Mucosa of gallbladder (tissue), 1 donor: ENCODE data around the gene TMEM14B. TPM values are rescaled to one million over a fixed set of nuclear protein-coding genes. Genes with fewer than 3 reads are reported as not detected.
"Not testable (repeated sequence)": the region's sequence is repeated elsewhere in the genome, so short reads cannot be mapped to it uniquely, and the experiment has no call there.

Source experiments
- DNase-seq: peaks from one replicate; pipeline ENCODE4 v3.0.0-alpha.2; 2020; ENCODE audit warnings: low spot score
- total RNA-seq: library from RNA; stranded (reverse); gene quantifications from one replicate; pipeline ENCODE4 v1.2.1, GENCODE V29; 2021
- donor health status: DM: no; HTN: no; CAD: no.

TMEM14B gene
- total RNA-seq, 1 donor from 2014 or later: 72.5 TPM

DNA sequence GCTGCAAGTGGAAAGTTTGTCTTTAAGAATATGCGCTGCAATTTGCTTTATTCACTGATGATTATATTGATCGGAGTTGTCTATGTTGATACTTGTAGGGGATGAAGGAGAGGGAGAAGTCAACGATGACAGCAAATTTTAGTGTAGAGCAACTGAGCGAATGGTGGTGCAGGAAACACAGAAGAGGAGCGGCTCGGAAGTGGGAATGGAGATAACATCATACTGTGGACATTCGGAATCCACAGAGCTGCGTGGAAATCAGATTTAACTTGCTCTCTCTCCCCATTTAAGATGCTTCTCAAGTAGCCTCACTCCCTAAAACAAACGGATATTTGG lies 722 bp upstream of the TMEM14B start:
- no peak for DNase-seq

DNA sequence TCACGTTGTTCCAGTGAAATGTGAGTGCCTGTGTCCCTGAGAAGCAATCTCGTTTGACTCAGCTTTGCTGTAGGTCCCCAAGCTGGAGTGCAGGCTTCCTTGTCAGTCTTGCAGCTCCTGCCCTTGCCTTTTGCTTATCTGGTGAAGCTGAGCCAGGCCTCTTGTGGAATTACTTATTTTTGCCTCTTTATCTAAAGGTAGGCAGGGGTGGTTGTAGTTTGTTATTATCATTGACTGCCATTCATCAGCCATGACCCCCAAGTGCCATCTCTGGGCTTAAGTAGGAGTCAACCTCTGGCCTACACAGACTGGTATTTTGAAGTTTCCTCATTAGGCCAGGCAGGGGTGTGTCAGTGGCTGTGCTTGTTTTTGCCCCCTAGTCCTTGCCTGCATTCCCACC lies 2.1 kb downstream of the TMEM14B start:
- no peak for DNase-seq

DNA sequence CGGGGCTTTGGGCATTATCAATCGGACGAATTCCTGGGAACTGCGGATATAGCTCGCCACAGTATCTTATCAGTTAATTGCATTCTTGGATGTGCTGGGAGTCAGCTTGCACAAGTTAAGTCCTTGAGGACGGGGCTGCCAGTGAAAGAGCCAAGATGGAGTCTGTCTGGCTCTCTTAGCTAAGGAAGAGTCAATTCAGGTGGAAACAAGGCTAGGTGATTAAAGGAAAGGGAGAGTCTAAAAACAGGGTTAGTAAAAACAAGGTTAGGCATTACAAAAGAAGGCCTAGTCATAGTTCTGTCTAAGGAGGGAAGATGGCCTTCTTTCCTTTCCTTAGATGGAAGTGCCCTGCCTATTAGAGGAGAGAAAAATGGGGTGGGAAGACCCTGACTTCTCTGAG lies 3.0 kb downstream of the TMEM14B start:
- DNase-seq: not testable (repeated sequence)

DNA sequence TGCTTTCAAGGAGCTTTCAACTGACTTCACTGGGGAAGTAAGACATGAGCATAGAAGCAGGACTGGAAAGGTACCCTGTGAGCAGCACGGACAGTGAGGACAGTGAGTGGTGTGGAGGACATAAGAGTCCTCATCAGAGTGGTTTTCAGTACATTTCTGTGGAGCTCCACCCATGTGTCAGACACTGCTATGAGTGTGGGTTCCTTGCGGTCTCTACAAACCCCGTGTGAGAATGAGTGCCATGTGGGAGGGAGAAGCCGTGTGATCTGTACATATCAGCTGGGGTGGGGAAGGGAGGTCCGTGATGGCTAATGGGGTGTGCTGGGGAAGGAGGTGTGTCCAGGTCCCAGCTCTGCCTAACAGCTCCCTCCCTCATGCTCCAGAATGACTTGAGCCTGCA lies 4.2 kb downstream of the TMEM14B start:
- not testable (repeated sequence) for DNase-seq

DNA sequence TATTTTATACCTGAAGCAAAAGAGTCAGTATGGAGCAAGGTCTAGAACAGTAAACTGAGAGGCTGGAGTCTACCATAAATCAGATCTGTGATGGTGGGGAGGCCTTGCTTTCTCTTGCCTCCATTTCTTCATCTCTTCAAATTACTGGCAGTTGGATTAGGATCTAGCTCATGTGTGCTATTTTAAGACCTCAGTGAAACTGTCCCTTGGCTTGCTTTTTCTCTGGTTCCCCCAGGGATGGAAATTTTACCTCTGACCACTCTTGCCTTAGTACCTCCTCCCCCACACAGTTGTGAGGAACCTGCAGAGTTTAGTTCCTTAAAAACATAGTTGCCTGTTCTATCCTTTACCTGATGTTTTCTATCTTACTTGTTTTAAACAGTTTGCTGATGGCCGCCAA lies 8.5 kb downstream of the TMEM14B start:
- no peak for DNase-seq

DNA sequence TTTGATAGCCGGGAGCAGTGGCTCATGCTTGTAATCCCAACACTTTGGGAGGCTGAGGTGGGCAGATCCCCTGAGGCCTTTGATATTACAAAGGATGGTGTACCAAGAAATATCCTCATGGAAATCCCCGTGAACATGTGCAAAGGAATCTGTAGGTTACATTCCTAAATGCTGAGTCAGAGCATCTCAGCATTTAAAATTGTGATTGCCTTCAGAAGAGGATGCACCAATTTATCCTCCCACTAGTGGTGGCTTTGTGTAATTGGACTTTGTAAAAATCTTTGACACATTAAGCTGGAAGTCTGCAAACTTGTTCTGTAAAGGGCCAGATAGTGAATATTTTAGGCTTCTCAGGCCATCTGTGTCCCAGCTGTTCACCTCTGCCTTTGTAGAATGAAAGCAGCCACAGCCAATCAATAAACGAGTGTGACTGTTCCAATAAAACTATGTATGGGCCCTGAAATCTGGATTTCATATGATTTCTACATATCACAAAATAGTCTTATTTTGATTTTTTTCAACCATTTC lies 11.8 kb downstream of the TMEM14B start:
- DNase-seq: no peak

DNA sequence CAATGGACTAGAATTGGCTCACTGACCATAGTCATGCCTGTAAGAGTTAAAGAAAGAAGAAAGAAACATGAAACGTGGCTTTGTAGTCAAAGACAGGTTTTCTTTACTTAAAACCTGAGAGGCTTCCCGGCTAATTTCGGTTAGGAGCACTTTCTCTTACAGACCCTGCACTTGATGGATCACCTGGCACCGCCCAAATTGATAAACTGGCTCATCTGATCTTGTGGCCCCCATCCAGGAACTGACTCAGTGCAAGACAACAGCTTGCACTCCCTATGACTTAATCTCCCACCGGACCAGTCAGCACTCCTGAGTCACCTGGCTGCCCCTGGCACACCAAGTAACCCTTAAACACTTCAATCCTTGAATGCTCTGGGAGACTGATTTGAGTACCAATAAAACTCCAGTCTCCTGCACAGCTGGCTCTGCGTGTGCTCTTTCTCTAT lies 12.3 kb downstream of the TMEM14B start:
- peak; percentile 30 for DNase-seq

DNA sequence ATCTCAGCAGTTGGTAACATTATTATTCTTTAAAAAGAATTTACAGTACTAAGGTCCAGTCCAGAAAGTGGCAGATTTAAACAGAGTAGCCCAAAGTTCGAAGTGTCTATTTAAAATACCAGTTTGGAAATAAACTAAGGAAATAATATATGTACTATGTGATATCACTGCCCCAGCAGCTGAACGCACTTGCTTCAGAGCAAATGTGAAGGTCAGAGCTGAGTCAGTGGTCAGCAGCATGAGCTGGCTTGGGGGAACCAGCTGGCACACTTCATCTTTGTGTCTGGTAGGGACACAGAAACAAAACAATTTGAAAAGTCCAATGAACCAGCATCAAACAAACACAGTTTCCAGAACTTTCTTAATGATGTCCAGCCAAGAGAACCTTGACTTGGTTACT lies 15.4 kb downstream of the TMEM14B start:
- DNase-seq: no peak

DNA sequence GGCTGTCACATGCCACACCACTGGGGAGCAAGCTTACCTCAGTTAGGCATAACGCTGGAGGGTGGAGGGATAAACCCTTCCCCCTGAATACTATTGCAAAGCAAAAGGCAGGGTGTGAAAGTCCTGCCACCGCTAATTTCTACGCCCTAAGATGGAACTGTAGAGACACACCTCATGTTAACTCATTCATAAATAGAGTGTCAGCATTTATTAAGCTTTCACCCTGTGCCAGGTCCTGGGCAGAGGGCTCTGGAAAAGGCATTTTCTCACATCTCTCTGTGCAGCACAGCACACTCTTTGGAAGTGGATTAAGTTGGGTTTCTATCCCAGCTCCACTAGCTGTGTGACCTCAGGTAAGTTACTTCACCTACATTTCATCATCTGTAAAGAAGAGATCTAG lies 21.8 kb downstream of the TMEM14B start:
- DNase-seq: no peak

DNA sequence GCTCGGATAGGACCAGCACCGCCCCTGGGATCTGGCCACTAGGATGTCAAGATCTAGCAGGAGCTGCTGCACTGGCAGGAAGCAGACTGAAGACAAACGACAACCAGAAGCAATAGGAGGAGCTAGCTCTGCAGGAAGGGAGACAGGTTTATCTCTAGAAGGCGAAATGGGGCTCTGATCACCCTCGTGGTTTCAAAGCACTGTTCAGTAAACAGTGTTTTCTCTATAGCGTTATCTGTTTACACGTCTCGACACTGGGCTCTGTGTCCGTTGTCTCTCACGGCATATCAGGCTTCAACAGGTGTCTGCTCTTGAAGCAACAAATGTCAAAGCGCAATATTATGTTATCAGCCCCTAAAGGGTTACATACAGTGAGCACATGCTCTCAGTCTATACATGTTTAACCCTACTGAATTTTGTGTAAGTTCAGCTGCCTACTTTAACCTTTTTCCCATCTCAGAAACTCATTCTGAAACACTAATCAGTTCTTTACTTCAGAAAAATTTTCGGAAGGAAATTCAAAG lies 23.8 kb downstream of the TMEM14B start:
- no peak for DNase-seq

DNA sequence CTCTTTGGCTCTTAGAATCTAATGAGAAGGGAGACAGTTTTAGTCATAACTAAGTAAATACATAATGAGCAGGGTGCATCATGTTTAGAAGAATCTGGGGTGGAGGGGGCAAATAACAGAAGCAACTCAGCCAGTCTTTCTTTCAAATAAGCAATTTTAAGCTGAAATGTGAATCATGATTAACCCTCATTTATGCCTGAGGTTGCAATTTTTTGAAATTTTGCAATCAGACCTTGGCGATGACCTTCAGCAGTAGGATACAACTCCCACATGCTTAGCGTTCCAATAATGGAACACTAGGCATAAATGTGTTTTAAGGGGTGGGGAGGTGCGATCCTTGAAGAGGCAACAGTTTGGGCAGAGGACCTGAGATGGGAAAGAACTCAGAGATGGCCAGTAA lies 30.6 kb downstream of the TMEM14B start:
- no peak for DNase-seq

DNA sequence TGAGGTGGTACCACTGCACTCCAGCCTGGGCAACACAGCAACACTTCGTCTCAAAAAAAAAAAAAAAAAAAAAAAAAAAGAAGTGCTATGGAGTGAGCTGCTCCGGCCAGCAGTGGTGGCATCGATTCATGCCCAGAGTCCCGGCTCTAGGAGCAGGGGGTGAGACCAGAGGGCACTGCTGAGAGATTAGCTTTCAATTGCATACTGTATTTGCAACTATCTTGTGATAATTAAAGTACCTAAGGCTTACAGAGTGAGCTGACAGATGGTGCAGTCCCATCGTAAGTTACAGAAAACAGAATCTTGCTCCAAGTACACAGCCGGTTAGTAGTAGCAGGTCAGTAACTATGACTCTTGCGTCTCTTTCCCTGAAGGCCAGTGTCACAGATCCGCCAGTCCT lies 31.5 kb downstream of the TMEM14B start:
- DNase-seq: no peak

DNA sequence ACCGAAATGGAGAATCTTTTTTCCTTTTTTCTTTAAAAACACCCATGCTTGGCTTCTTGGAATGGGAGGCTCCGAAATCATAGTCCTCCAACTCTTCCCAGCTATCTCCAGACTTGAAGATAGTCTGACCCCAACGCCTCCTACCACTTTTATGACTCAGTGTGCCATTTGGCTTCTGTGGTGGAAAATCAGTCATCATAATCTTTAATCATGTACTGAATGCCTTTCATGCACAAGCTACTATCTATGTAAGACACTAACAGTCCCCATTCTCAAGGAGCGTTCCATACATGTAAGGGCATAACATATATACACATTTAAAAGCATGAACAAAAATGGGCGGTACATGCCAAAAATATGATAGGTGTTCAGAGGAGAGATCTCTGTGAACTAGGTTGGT lies 44.1 kb downstream of the TMEM14B start:
- DNase-seq: no peak

DNA sequence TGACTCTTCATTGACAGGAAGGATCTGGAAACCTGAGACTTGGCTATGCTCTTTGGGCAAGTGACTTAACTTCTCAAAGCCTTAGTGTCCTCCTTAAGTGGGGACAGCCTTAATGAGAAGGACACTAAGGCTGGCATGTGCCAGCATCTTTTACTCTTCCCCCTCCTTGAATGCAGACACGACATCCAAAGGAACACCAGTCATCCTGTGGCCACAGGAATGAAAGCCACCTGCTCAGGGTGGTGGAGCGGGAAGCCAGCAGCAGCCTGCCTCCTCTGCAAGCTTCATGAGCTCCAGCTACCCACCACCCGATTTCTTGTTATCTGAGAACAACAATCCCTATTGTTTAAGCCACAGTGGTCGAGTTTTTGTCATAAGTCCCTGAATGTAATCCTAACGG lies 44.5 kb downstream of the TMEM14B start:
- no peak for DNase-seq

DNA sequence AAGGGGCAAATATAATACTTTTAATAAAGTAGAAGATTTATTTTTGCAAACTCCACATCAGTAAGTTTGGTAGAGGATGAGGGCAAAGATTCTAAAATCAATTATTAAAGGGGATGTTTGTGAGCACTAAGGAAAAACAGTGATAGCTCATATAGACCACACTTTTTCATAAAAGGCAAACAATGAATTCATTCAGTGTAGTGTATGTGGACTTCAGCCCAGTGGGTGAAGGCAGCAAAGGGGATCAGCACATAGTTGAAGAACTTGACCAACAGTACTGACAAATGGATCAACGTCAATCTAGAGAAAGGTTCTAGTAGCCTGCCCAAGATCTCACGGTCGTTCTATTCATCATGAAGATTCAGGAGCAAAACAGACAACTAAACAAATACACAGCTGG lies 45.4 kb downstream of the TMEM14B start:
- no peak for DNase-seq

DNA sequence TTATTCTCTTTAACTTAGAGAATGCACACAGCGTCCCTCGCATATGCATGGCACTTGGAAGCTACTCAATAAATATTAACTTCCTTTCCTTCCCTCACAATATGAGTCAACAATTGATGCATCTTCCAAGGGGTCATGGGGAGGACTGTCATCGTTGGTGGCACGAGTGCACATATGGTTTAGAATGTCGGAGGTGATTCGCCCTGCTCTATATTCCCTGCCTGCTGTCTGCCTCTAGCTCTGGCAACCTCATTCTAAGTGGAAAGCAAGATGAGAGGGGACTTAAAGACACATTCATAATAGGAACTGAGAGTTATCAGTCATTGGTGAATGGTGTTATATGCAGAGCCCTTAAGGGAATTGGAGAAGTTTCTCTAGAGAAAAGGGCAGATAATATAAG lies 46.1 kb downstream of the TMEM14B start:
- no peak for DNase-seq

DNA sequence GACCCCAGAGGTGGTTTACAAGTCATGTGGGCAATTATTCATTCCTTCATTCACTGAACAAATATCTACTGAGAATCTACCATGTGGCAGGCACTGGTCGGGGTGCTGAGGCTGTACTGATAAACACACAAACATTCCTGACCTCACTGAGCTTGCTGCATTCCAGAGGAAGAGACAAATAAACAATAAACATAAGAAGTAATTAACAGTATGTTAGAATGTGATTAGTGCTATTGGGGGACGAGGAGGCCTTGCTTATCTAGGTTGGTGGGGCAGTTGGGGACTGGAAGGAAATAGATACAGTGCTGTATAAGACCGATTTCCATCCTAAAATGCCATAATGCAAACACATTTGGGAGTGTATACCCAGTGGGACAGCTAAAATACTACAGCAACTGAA lies 46.6 kb downstream of the TMEM14B start:
- no peak for DNase-seq

DNA sequence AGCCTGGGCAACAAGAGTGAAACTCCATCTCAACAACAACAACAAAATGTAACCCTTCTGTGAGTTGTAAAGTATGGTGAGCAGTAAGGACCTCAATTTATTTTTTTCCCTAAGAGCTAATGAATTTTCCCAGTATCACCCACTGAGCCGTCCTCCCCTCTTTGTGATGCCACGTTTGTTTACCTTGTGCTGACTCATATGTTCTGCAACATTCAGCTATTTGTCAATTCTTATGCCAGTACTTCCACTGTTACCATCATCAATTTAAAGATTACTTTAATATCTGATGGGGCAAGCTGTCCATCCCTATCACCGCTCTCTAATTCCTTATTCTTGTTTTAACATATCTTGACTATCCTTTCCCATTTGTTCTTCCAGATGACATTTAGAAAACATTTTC lies 53.2 kb downstream of the TMEM14B start:
- DNase-seq: no peak

DNA sequence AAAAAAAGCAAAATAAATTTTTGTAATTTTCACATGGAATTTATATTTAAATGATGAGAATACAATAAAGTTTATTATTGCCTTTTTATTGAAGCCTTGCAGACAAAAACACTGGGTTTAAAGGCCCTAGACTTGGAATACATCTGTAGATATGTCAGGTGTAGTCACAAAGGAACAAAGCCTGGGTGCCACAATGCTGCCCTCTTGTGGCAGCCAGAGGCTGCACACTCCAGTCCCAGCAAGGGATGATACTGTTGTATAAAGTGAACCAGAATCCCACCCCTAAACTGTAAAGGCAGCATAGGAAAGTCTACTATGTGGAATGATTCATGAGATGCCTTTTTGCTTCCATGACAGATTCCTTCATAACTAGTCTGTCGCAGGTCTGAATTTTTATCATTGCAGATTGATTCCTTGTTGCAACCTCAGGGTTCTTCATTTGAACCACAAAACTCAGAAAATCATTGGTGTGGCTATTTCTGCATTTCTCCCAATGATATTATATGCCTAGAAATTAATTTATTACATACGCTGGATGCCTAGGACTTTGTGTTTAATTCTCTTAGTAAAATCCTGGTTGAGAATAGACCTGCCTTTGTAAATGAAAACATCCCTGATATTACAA lies 53.7 kb downstream of the TMEM14B start:
- peak; percentile 55 for DNase-seq

Other genes with a start within 250 kb of the TMEM14B start
- gene GCNT2, start 226.5 kb upstream of the TMEM14B start, total RNA-seq: 9.7 TPM
- 0.69 TPM for gene C6orf52, start 53.2 kb upstream of the TMEM14B start, total RNA-seq
- gene PAK1IP1, start 52.8 kb upstream of the TMEM14B start, total RNA-seq: 7.3 TPM
- gene TMEM14C, start 24.7 kb upstream of the TMEM14B start, total RNA-seq: 111 TPM
- gene MAK, start 90.7 kb downstream of the TMEM14B start, total RNA-seq: 0.09 TPM
- not detected for gene GCM2, start 134.2 kb downstream of the TMEM14B start, total RNA-seq
- gene SYCP2L, start 139.2 kb downstream of the TMEM14B start, total RNA-seq: 0.37 TPM